Adrenal gland (tissue), 12 donors: ENCODE results near the gene XPA. TPM values are rescaled to one million over a fixed set of nuclear protein-coding genes. Genes with fewer than 3 reads are reported as not detected.
A peak's percentile ranks its signal among the peaks of the same experiment; 100 is the strongest.

Source experiments
- DNase-seq, 7 donors: peaks; one replicate each; pipeline ENCODE4 v3.0.0-alpha.2; 2019 to 2020
- H3K27ac ChIP-seq, 5 donors: fragments of 200-600 bp; sonication (generic) in 4 of 5; 1 replicate in 3 of 5; 2 replicates in 2 of 5; pipeline versions ENCODE4 v1.5.1 to v1.8.0; 2016 to 2020; ENCODE audit warnings: mild to moderate bottlenecking in 1 of 5
- H3K27me3 ChIP-seq: fragments of 200-600 bp; 2 replicates; pipeline ENCODE4 v1.8.0; 2021
- H3K36me3 ChIP-seq, 2 donors: fragments of 200-600 bp; replicated peaks in 1 of 2; 1 replicate in 1 of 2; 2 replicates in 1 of 2; pipeline versions ENCODE4 v1.5.1 to v1.8.0; 2018 to 2022
- H3K4me1 ChIP-seq, 2 donors: fragments of 200-600 bp; replicated peaks in 1 of 2; 1 replicate in 1 of 2; 2 replicates in 1 of 2; pipeline versions ENCODE4 v1.5.1 to v1.8.0; 2018 to 2021
- H3K4me3 ChIP-seq, 4 donors: fragments of 200-600 bp; sonication (generic) in 3 of 4; one replicate each; pipeline ENCODE4 v1.5.1; 2016 to 2018
- H3K9me3 ChIP-seq, 3 donors: fragments of 200-600 bp; sonication (generic) in 1 of 3; replicated peaks in 1 of 3; 1 replicate in 2 of 3; 2 replicates in 1 of 3; pipeline versions ENCODE4 v1.5.1 to v1.8.0; 2016 to 2021
- CTCF ChIP-seq, 6 experiments: fragments of 450-650 bp in 4 of 6; fragments of 200-600 bp in 2 of 6; sonication (generic) in 1 of 6; IDR thresholded peaks; 1 replicate in 5 of 6; 2 replicates in 1 of 6; pipeline versions ENCODE4 v1.5.1 to v1.8.0; 2016 to 2021; ENCODE audit warnings: antibody characterized with exemption in 6 of 6, mild to moderate bottlenecking in 2 of 6, moderate library complexity in 1 of 6
- POLR2A ChIP-seq, 2 donors: fragments of 450-650 bp; IDR thresholded peaks; one replicate each; pipeline ENCODE4 v1.6.1; 2017; ENCODE audit warnings: antibody characterized with exemption in 2 of 2, mild to moderate bottlenecking in 2 of 2, moderate library complexity in 1 of 2
- WGBS, 4 donors: extraction: QIAGEN DNeasy Blood & Tissue Kit in 2 of 4; methylation state at CpG; one replicate each; pipeline versions ENCODE4 v1.1.5 to v1.1.7; 2013 to 2017; 5-methylcytosine and 5-hydroxymethylcytosine counted together
- intact Hi-C, 2 donors: fragments of 100-400 bp; cut with DNase I; formaldehyde crosslinking; loops; one replicate each; pipeline versions ENCODE4 v1.14.1 to v1.15.0; 2022 to 2023
- polyA plus RNA-seq, 3 donors: library from polyadenylated mRNA; stranded (reverse); fragments of 200-250 nt in 2 of 3; fragments of 350-450 nt in 1 of 3; fragmentation: Illumina TruSeq in 1 of 3; extraction: RNeasy Lipid Tissue Mini Kit (QIAGEN cat#74804) in 1 of 3; gene quantifications; one replicate each; pipeline ENCODE4 v1.2.3, GENCODE V29; 2013 to 2014
- total RNA-seq, 9 donors: library from RNA; depleted of rRNA in 4 of 9; stranded (reverse); fragments of >200 nt in 4 of 9; fragments of 120-200 nt in 1 of 9; fragmentation: NEBNext Ultra II Directional in 1 of 9; extraction: Animal tissue kit (Norgen Biotek cat#: 25700) in 1 of 9; gene quantifications; one replicate each; pipeline versions ENCODE4 v1.1.0 to v1.2.4, GENCODE V29; 2013 to 2023
- donor health status: healthy with polysubstance abuse.
- donor health status: Bipolar disorder and iron deficiency.
- donor health status: DM: yes; HTN: yes; CAD: no.
- donor health status: DM: no; HTN: no; CAD: no.
- donor health status: DM: no; HTN: no; CAD: no.
- donor health status: DM: yes; HTN: yes; CAD: no.

XPA gene
- total and polyA plus RNA-seq, 12 donors, result 7.5 to 21.0 (median 15.5) TPM

GRCh38 chr9:97633859-97634490, 63.2 kb downstream of the XPA start:
- 0 to 1% (median 0%) methylated on average over 23 to 43 of the region's 43 CpGs for WGBS, 4 donors
- no peak for DNase-seq
- TF ChIP-seq CTCF (IDR thresholded peaks at IDR 0.05), result no peak
- TF ChIP-seq POLR2A (IDR thresholded peaks at IDR 0.05), result peak in 1 of 2 donors; percentile 3
- Histone ChIP-seq H3K27ac (peak overlapping the region; percentile 8 to 99 (median 98)), H3K27me3 (no peaks in the 10 kb centered on the region), H3K4me3 (peak overlapping the region; percentile 42 to 97 (median 68)), H3K9me3 (no peaks in the 10 kb centered on the region), H3K36me3 (no peaks in the 10 kb centered on the region), H3K4me1 (peaks cover 0 to 48% of the 10 kb centered on the region in 2 donors)
- intact Hi-C loops, result no loop called here

- H3K36me3 ChIP-seq, result no peaks in the 10 kb centered on the region
- H3K4me1 ChIP-seq, result peaks cover 0 to 40% of the 10 kb centered on the region in 2 donors
- peak within 1 kb of the TSS; percentile 98 to 99 (median 98) for H3K27ac ChIP-seq
- WGBS, 4 donors, result 0 to 1% (median 0%) methylated on average over 31 to 83 of the region's 83 CpGs
- TF ChIP-seq POLR2A (IDR thresholded peaks at IDR 0.05) (peak; percentile 83 to 90), CTCF (IDR thresholded peaks at IDR 0.05) (peak in 3 of 6 experiments; percentile 7 to 29 (median 12))
- H3K27me3 ChIP-seq, result no peaks in the 10 kb centered on the region
- intact Hi-C loops, result no loop called here
- no peaks in the 10 kb centered on the region for H3K9me3 ChIP-seq
- peak within 1 kb of the TSS; percentile 42 to 97 (median 68) for H3K4me3 ChIP-seq
- DNase-seq, result peak; percentile 96 to 99 (median 98)
These were observed 63.9 kb downstream of the XPA start, which contains the start of the genes NCBP1 and TSTD2 for GRCh38 chr9:97632985-97633858. Gene NCBP1 (plus strand): TSS chr9:97633821. CDS start chr9:97633882, 61 bp downstream. Gene TSTD2 (minus strand): TSS chr9:97633368. CDS start chr9:97627562, 5,806 bp downstream.

GRCh38 chr9:97632248-97632984, 64.7 kb downstream of the XPA start:
- Histone ChIP-seq H3K9me3 (no peaks in the 10 kb centered on the region), H3K36me3 (no peaks in the 10 kb centered on the region), H3K27me3 (no peaks in the 10 kb centered on the region), H3K27ac (peak overlapping the region; percentile 98 to 99 (median 98)), H3K4me3 (peak overlapping the region; percentile 7 to 97 (median 42)), H3K4me1 (peaks cover 0 to 39% of the 10 kb centered on the region in 2 donors)
- 1% methylated on average over 23 to 27 of the region's 27 CpGs for WGBS, 4 donors
- peak in 5 of 7 donors; percentile 46 to 82 (median 73) for DNase-seq
- intact Hi-C loops, result no loop called here
- TF ChIP-seq CTCF (IDR thresholded peaks at IDR 0.05) (peak in 1 of 6 experiments; percentile 1), POLR2A (IDR thresholded peaks at IDR 0.05) (no peak)
